H1 (cell line): Measurements from ENCODE around the gene IZUMO2. TPM values are rescaled to one million over a fixed set of nuclear protein-coding genes. Genes with fewer than 3 reads are reported as not detected.

Experiments used
- JUND ChIP-seq: IDR thresholded peaks from 2 replicates; pipeline ENCODE4 v1.6.1; 2011; ENCODE audit warnings: mild to moderate bottlenecking, improper control_type of control experiment, low read length
- KDM4A ChIP-seq: IDR thresholded peaks from one replicate; pipeline ENCODE4 v1.7.1; 2012; ENCODE audit warnings: low read depth, mild to moderate bottlenecking, moderate library complexity, low read length, inconsistent platforms; ENCODE audit not compliant: severe bottlenecking
- NANOG ChIP-seq: IDR thresholded peaks from 2 replicates; pipeline ENCODE4 v1.6.1; 2011; ENCODE audit warnings: low read length, low read depth, mild to moderate bottlenecking, inconsistent platforms; ENCODE audit not compliant: insufficient read depth, poor library complexity, severe bottlenecking
- PHF8 ChIP-seq: fragments of 200-600 bp; sonication (generic); conservative IDR thresholded peaks from 2 replicates; pipeline ENCODE4 v1.7.1; 2012; ENCODE audit warnings: low read depth, mild to moderate bottlenecking, inconsistent platforms, low read length, moderate library complexity
- RBBP5 ChIP-seq: IDR thresholded peaks from 2 replicates; pipeline ENCODE4 v1.7.1; 2012; ENCODE audit warnings: low read depth, mild to moderate bottlenecking, inconsistent platforms, low read length, moderate library complexity, borderline replicate concordance
- TCF12 ChIP-seq: IDR thresholded peaks from 2 replicates; pipeline ENCODE4 v1.6.1; 2011; ENCODE audit warnings: low read depth, mild to moderate bottlenecking, low read length
- polyA plus RNA-seq, 7 experiments: library from polyadenylated mRNA; depleted of rRNA in 3 of 7; stranded (reverse) in 5 of 7; unstranded in 2 of 7; fragments of >200 nt in 5 of 7; fragments of 200-250 nt in 2 of 7; gene quantifications; 1 replicate in 5 of 7; 2 replicates in 1 of 7; 4 replicates in 1 of 7; pipeline versions ENCODE4 v1.2.1 to v1.2.3, GENCODE V29; 2011 to 2013; ENCODE audit warnings: missing spikeins in 2 of 7, mixed read lengths in 2 of 7
- total RNA-seq: library from RNA; stranded (reverse); fragmentation: NEBNext Ultra II Directional; extraction: Animal tissue kit (Norgen Biotek cat#: 25700); gene quantifications from 2 replicates; pipeline ENCODE4 v1.2.1, GENCODE V29; 2021

Gene IZUMO2
- total and polyA plus RNA-seq, 2 of the 8 experiments (the other 6 are each of a cell fraction or from before 2014, with no cell fraction given), result 1.7 to 1.9 TPM

GRCh38 chr19:50204081-50204428 lies 41.0 kb upstream of the IZUMO2 start (continued):
- TF ChIP-seq KDM4A, result no peak
- TF ChIP-seq PHF8, result no peak
- no peak for TF ChIP-seq RBBP5
- no peak for TF ChIP-seq JUND
- no peak for TF ChIP-seq NANOG
- TF ChIP-seq TCF12, result no peak
